ENCODE measurements around the gene ZNF385C.

ZNF385C gene

DNA sequence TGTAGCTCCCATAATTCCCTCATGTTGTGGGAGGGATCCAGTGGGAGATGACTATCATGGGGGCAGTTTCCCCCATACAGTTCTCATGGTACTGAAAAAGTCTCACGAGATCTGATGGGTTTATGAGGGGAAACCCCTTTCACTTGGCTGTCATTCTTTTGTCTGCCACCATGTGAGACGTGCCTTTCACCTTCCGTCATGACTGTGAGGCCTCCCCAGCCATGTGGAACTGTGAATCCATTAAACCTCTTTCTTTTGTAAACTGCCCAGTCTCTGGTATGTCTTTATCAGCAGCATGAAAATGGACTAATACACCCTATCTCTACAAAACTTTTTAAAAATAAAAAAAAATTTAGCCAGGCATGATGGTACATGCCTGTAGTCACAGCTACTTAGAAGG lies 41.6 kb downstream of the ZNF385C start:
- H3K27ac Mint-ChIP-seq, result no peak overlapping the region
- no peaks in the 10 kb centered on the region for H3K36me3 Mint-ChIP-seq
- H3K9me3 Mint-ChIP-seq, result no peaks in the 10 kb centered on the region
- no peaks in the 10 kb centered on the region for H3K4me1 Mint-ChIP-seq
- DNase-seq (ENCODE audit: low spot score in 2 of 2) (no peak), ATAC-seq (no peak)
- no peak overlapping the region for H3K4me3 Mint-ChIP-seq

DNA sequence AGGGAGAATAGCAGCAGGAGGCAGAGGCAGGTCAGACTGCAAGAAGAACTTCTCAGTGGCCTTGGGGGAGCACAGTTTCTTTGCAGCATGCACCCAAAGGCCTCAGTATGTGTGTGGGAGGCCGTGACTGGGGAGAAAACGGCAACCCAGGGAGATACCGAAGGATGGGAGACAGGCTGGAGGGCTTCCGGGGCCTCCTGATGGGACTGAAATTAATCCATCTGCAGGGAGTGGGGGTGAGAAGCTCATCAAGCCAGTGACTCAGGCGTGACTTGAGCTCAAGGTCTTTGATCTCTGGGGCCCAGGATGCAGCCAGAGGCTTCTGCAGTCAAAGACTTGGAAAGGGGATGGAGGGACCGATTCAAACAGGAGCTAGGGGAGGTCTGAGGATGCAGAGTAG lies 42.8 kb downstream of the ZNF385C start:
- no peaks in the 10 kb centered on the region for H3K36me3 Mint-ChIP-seq
- no peak for ATAC-seq
- no peak overlapping the region for H3K27ac Mint-ChIP-seq
- H3K4me1 Mint-ChIP-seq, result peaks cover 7% of the 10 kb centered on the region
- H3K4me3 Mint-ChIP-seq, result no peak overlapping the region
- no peaks in the 10 kb centered on the region for H3K9me3 Mint-ChIP-seq
- DNase-seq (ENCODE audit: low spot score in 2 of 2), result no peak

- Mint-ChIP-seq H3K27ac (no peak overlapping the region), H3K4me3 (no peak overlapping the region), H3K4me1 (peaks cover 7% of the 10 kb centered on the region)
Measured at GRCh38 chr17:42055027-42055426, 43.2 kb downstream of the ZNF385C start.

GRCh38 chr17:42053731-42054500 lies 44.4 kb downstream of the ZNF385C start:
- DNase-seq (ENCODE audit: low spot score in 2 of 2) (no peak), ATAC-seq (no peak)
- no peak overlapping the region for H3K4me3 Mint-ChIP-seq
- peaks cover 7% of the 10 kb centered on the region for H3K4me1 Mint-ChIP-seq
- H3K36me3 Mint-ChIP-seq, result no peaks in the 10 kb centered on the region
- H3K27ac Mint-ChIP-seq, result no peak overlapping the region
- no peaks in the 10 kb centered on the region for H3K9me3 Mint-ChIP-seq

More at GRCh38 chr17:42055027-42055426, 43.2 kb downstream of the ZNF385C start:
- no peak for DNase-seq (ENCODE audit: low spot score in 2 of 2)
- H3K36me3 Mint-ChIP-seq, result no peaks in the 10 kb centered on the region
- no peak for ATAC-seq
- no peaks in the 10 kb centered on the region for H3K9me3 Mint-ChIP-seq

- Mint-ChIP-seq H3K27ac (no peak overlapping the region), H3K36me3 (no peaks in the 10 kb centered on the region), H3K4me3 (no peak overlapping the region), H3K4me1 (peaks cover 7% of the 10 kb centered on the region), H3K9me3 (no peaks in the 10 kb centered on the region)
- no peak for ATAC-seq
- no peak for DNase-seq (ENCODE audit: low spot score in 2 of 2)
Measured at GRCh38 chr17:42052346-42052877, 45.9 kb downstream of the ZNF385C start.

- Mint-ChIP-seq H3K27ac (no peak overlapping the region), H3K36me3 (no peaks in the 10 kb centered on the region), H3K4me3 (peak overlapping the region; percentile 64), H3K4me1 (peaks cover 7% of the 10 kb centered on the region), H3K9me3 (no peaks in the 10 kb centered on the region)
- no peak for DNase-seq (ENCODE audit: low spot score in 2 of 2)
- no peak for ATAC-seq
Measured at GRCh38 chr17:42051645-42052044, 46.6 kb downstream of the ZNF385C start.

- H3K27ac Mint-ChIP-seq, result no peak overlapping the region
- no peak for DNase-seq (ENCODE audit: low spot score in 2 of 2)
- H3K9me3 Mint-ChIP-seq, result no peaks in the 10 kb centered on the region
- no peaks in the 10 kb centered on the region for H3K36me3 Mint-ChIP-seq
- H3K4me1 Mint-ChIP-seq, result peaks cover 7% of the 10 kb centered on the region
- ATAC-seq, result no peak
- H3K4me3 Mint-ChIP-seq, result peak overlapping the region; percentile 64
Measured at GRCh38 chr17:42051013-42051400, 47.3 kb downstream of the ZNF385C start.

- Mint-ChIP-seq H3K27ac (no peak within 1 kb of the TSS), H3K4me3 (peak within 1 kb of the TSS; percentile 64), H3K36me3 (no peaks in the 10 kb centered on the region), H3K9me3 (no peaks in the 10 kb centered on the region), H3K4me1 (peaks cover 7% of the 10 kb centered on the region)
- peak in 1 of 2 donors; percentile 63 for DNase-seq (ENCODE audit: low spot score in 2 of 2)
- ATAC-seq, result peak; percentile 71
Measured at GRCh38 chr17:42050393-42051012, 47.8 kb downstream of the ZNF385C start, which contains the start of gene C17orf113. Gene C17orf113 (minus strand): TSS chr17:42050601. CDS start chr17:42043376, 7,225 bp downstream.

- Mint-ChIP-seq H3K9me3 (no peaks in the 10 kb centered on the region), H3K27ac (no peak overlapping the region), H3K4me1 (peaks cover 7% of the 10 kb centered on the region), H3K36me3 (no peaks in the 10 kb centered on the region), H3K4me3 (peak overlapping the region; percentile 64)
- no peak for ATAC-seq
- DNase-seq (ENCODE audit: low spot score in 2 of 2), result no peak
Measured at GRCh38 chr17:42049834-42050392, 48.4 kb downstream of the ZNF385C start.

- Mint-ChIP-seq H3K4me1 (peaks cover 7% of the 10 kb centered on the region), H3K9me3 (no peaks in the 10 kb centered on the region), H3K4me3 (no peak overlapping the region), H3K27ac (no peak overlapping the region), H3K36me3 (no peaks in the 10 kb centered on the region)
- ATAC-seq, result no peak
- no peak for DNase-seq (ENCODE audit: low spot score in 2 of 2)
Measured at GRCh38 chr17:42047343-42047742, 50.9 kb downstream of the ZNF385C start.

- H3K36me3 Mint-ChIP-seq, result no peaks in the 10 kb centered on the region
- ATAC-seq (no peak), DNase-seq (ENCODE audit: low spot score in 2 of 2) (no peak)
- no peak overlapping the region for H3K27ac Mint-ChIP-seq
- H3K4me1 Mint-ChIP-seq, result peaks cover 3% of the 10 kb centered on the region
- no peak overlapping the region for H3K4me3 Mint-ChIP-seq
- no peaks in the 10 kb centered on the region for H3K9me3 Mint-ChIP-seq
Measured at GRCh38 chr17:42045719-42046118, 52.6 kb downstream of the ZNF385C start.

DNA sequence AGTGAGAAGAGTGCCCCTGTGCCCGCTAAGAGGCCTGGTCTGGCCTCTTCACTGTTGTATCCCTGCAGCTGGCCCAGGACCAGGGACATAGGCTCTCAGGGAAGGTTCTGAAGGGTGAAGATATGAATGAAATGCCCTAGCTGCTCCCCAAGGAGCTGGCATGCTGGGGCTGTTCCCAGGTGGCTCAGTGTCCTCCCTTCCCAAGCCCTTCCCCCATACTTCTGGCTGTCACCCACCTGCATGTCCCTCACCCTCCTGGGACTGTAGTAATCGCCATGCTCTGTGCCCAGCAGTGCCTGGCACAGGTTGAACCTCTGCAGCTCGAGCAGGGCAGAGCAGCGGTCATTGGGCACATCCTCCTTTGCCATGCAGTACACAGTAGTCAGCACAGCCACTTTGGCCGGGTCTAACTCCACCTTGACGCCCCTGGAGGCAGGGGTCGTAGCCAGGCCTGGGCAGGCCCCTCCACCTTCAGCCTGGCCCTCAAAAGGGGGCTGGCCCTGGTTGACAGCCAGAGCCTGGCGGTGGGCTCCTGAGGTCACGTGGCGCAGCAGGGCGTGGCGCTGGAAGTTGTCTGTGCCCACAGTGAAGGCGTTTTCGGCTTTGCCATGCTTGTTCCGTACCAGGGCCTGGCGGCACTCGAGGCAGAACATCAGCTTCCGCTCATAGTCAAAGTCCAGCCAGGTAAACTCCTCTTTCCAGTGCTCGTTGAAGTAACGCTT lies 55.5 kb downstream of the ZNF385C start:
- Mint-ChIP-seq H3K36me3 (no peaks in the 10 kb centered on the region), H3K4me1 (no peaks in the 10 kb centered on the region), H3K9me3 (no peaks in the 10 kb centered on the region), H3K27ac (no peak overlapping the region), H3K4me3 (no peak overlapping the region)
- no peak for ATAC-seq
- no peak for DNase-seq (ENCODE audit: low spot score in 2 of 2)

DNA sequence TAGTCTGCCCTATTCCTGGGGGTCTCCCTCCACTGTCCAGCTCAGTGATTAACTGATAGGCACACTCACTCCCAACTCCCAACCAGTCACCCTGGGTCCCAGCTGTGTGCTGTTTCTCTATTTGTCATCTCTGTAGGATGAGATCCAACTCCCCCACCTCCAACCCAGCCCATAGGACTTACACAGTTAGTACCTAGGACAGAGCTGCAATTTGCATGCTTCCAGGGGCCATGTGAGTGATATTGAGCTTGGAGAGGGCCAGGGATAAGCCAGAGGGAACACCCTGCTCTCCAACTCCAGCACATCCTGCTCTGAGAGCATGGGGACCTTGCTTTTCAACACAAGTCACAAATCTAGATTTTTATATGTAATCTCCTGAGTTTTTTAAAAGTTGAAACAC lies 56.7 kb downstream of the ZNF385C start:
- ATAC-seq (no peak), DNase-seq (ENCODE audit: low spot score in 2 of 2) (no peak)
- Mint-ChIP-seq H3K4me1 (no peaks in the 10 kb centered on the region), H3K27ac (no peak overlapping the region), H3K4me3 (no peak overlapping the region), H3K9me3 (no peaks in the 10 kb centered on the region), H3K36me3 (no peaks in the 10 kb centered on the region)

DNA sequence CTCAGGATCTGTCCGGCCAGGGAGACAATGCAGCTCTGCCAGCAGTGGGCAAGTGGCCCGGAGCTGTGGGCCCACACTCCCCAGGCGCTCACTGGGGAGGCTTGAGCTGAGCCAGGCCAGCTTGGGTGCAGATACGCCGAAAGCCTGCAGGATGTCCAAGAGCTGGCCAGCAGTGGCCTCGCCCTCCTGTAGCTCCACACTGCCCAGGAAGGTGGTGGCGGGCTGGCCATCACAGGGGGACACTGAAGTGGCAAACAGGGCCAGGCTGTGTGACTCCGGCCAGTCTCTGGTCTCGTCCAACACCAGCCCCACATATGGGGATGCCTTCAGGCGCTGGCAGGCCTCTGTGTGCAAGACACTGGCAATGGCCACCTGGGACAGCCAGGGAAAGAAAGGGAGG lies 57.5 kb downstream of the ZNF385C start:
- Mint-ChIP-seq H3K36me3 (no peaks in the 10 kb centered on the region), H3K27ac (no peak overlapping the region), H3K9me3 (no peaks in the 10 kb centered on the region), H3K4me3 (no peak overlapping the region), H3K4me1 (no peaks in the 10 kb centered on the region)
- ATAC-seq (no peak), DNase-seq (ENCODE audit: low spot score in 2 of 2) (no peak)

All from stimulated activated effector memory CD8-positive, alpha-beta T cell treated with anti-CD3 and anti-CD28 coated beads, Interleukin-12 subunit alpha, Interleukin-12 subunit beta, amount 100 ng/mL, for 72 hours (primary cell).